ENCODE data around the gene PEG3. TPM values are rescaled to one million over a fixed set of nuclear protein-coding genes. Genes with fewer than 3 reads are reported as not detected.

The PEG3 gene
- total RNA-seq, 2 donors from 2014 or later, result not detected

- H3K36me3 Mint-ChIP-seq (ENCODE audit: low read depth), result peaks cover 10% of the 10 kb centered on the region
- H3K27me3 Mint-ChIP-seq (ENCODE audit: insufficient read depth), result no peaks in the 10 kb centered on the region
- H3K27ac Mint-ChIP-seq, result no peak overlapping the region
- H3K27me3 ChIP-seq (ENCODE audit: control insufficient read depth, insufficient read depth, low read length, poor library complexity, severe bottlenecking), result no peaks in the 10 kb centered on the region
- H3K9me3 ChIP-seq (ENCODE audit: control insufficient read depth, low read length), result peaks cover 70% of the 10 kb centered on the region
- H3K9ac ChIP-seq (ENCODE audit: extremely low read depth, low read length, poor library complexity, severe bottlenecking), result no peak overlapping the region
- 67 to 89% methylated on average over 1 of the region's 1 CpG for WGBS, 2 experiments (ENCODE audit: insufficient coverage in 1 of 2, insufficient read length in 1 of 2)
- no peak overlapping the region for H3K4me3 ChIP-seq (ENCODE audit: low read length)
- no peaks in the 10 kb centered on the region for H3K4me1 ChIP-seq (ENCODE audit: control insufficient read depth, insufficient read depth, low read length)
- no peaks in the 10 kb centered on the region for H3K36me3 ChIP-seq (ENCODE audit: control insufficient read depth, insufficient read depth, low read length)
- no peaks in the 10 kb centered on the region for H3K4me1 Mint-ChIP-seq
- H3K4me3 Mint-ChIP-seq, result no peak overlapping the region
- no peak for DNase-seq
- no peak overlapping the region for H3K27ac ChIP-seq (ENCODE audit: low read depth, low read length)
- no peak for TF ChIP-seq CTCF (conservative IDR thresholded peaks at IDR 0.05)
- H3K9me3 Mint-ChIP-seq, result peaks cover 90% of the 10 kb centered on the region
Observed at GRCh38 chr19:56868446-56868845, 27.9 kb upstream of the PEG3 start.

DNA sequence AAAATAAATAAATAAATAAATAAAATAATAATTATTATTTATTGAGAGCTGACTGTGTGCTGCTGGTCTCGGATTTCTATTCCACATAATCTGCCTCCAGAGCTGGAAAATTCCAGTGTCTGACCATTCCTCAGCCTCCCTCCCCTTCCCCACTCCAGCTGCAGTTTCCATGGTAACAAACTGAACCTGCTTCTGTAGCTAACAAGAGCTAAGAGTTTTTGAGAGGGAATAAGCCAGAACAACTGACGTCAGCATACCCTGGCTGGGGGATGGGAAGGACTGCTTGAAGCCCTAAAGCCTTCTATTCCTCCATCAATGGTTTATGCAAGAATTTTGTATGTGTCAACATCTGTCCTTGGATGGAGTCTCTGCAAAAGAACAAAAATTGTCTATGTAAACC is 26.0 kb upstream of the PEG3 start:
- no peaks in the 10 kb centered on the region for H3K4me1 Mint-ChIP-seq
- no peak overlapping the region for H3K4me3 Mint-ChIP-seq
- Histone ChIP-seq H3K27ac (ENCODE audit: low read depth, low read length) (no peak overlapping the region), H3K9me3 (ENCODE audit: control insufficient read depth, low read length) (peaks cover 83% of the 10 kb centered on the region), H3K4me1 (ENCODE audit: control insufficient read depth, insufficient read depth, low read length) (no peaks in the 10 kb centered on the region), H3K9ac (ENCODE audit: extremely low read depth, low read length, poor library complexity, severe bottlenecking) (no peak overlapping the region), H3K36me3 (ENCODE audit: control insufficient read depth, insufficient read depth, low read length) (no peaks in the 10 kb centered on the region), H3K27me3 (ENCODE audit: control insufficient read depth, insufficient read depth, low read length, poor library complexity, severe bottlenecking) (no peaks in the 10 kb centered on the region), H3K4me3 (ENCODE audit: low read length) (no peak overlapping the region)
- no peak for TF ChIP-seq CTCF (conservative IDR thresholded peaks at IDR 0.05)
- H3K27ac Mint-ChIP-seq, result no peak overlapping the region
- no peaks in the 10 kb centered on the region for H3K27me3 Mint-ChIP-seq (ENCODE audit: insufficient read depth)
- peaks cover 5% of the 10 kb centered on the region for H3K36me3 Mint-ChIP-seq (ENCODE audit: low read depth)
- DNase-seq, result no peak
- WGBS, 2 experiments (ENCODE audit: insufficient coverage in 1 of 2, insufficient read length in 1 of 2), result 50 to 66% methylated on average over 1 to 2 of the region's 2 CpGs
- H3K9me3 Mint-ChIP-seq, result peaks cover 94% of the 10 kb centered on the region

DNA sequence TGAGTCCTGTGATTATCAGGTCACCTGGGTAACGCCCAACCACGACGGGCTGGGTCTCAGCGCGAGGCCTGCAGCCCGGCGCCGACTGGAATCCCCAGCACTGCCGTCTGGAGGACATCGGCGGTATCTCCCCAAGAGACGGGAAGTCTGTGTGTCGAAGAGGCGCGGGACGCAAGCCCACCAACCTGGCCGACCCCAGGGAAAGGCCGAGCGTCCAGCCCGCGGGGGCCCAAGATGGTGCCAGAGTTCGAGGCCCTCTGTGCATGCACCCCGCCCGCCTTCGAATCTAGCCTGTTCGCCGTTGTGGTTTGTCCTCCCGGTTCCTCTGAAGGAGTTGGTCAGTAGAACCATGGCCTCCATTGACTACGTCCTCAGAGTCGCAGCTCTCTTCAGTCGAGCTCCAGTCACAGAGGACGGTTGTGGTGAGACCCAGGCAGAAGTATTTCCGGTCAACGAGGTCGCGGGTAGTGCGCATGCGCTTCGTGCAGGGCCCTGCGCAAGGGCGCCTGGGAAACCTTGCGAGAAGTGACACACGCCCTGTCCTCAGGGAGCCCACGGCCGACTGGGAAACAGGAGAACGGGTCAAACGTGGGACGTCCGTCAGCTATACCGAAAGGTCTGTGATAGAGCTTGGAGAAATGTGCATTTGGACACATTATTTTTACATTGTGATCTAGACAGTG is 24.1 kb upstream of the PEG3 start:
- no peak overlapping the region for H3K27ac ChIP-seq (ENCODE audit: low read depth, low read length)
- H3K4me3 ChIP-seq (ENCODE audit: low read length), result no peak overlapping the region
- no peak overlapping the region for H3K9ac ChIP-seq (ENCODE audit: extremely low read depth, low read length, poor library complexity, severe bottlenecking)
- no peaks in the 10 kb centered on the region for H3K36me3 ChIP-seq (ENCODE audit: control insufficient read depth, insufficient read depth, low read length)
- Mint-ChIP-seq H3K4me3 (no peak overlapping the region), H3K27ac (no peak overlapping the region), H3K36me3 (ENCODE audit: low read depth) (no peaks in the 10 kb centered on the region), H3K27me3 (ENCODE audit: insufficient read depth) (no peaks in the 10 kb centered on the region), H3K4me1 (no peaks in the 10 kb centered on the region), H3K9me3 (peaks cover 90% of the 10 kb centered on the region)
- TF ChIP-seq CTCF (conservative IDR thresholded peaks at IDR 0.05), result no peak
- peaks cover 86% of the 10 kb centered on the region for H3K9me3 ChIP-seq (ENCODE audit: control insufficient read depth, low read length)
- WGBS, 2 experiments (ENCODE audit: insufficient coverage in 1 of 2, insufficient read length in 1 of 2), result 91 to 94% methylated on average over 43 to 50 of the region's 50 CpGs
- DNase-seq, result no peak
- no peaks in the 10 kb centered on the region for H3K27me3 ChIP-seq (ENCODE audit: control insufficient read depth, insufficient read depth, low read length, poor library complexity, severe bottlenecking)
- H3K4me1 ChIP-seq (ENCODE audit: control insufficient read depth, insufficient read depth, low read length), result no peaks in the 10 kb centered on the region

All from endodermal cell (in vitro differentiated cells).